ENCODE data around the gene SIVA1.

The SIVA1 gene

GRCh38 chr14:104717646-104718045, 35.3 kb upstream of the SIVA1 start:
- Histone ChIP-seq H3K4me3 (ENCODE audit: insufficient read depth, low read length, poor library complexity, severe bottlenecking) (no peak overlapping the region), H2AFZ (ENCODE audit: low read depth, low read length, severe bottlenecking) (no peak overlapping the region), H4K20me1 (ENCODE audit: low read depth, low read length) (no peaks in the 10 kb centered on the region), H3K4me2 (ENCODE audit: low read depth, low read length, poor library complexity, severe bottlenecking) (no peak overlapping the region), H3F3A (ENCODE audit: insufficient read depth) (no peaks in the 10 kb centered on the region), H3K9me2 (replicated peaks; ENCODE audit: insufficient read depth, low read length) (no peaks in the 10 kb centered on the region), H3K36me3 (ENCODE audit: low read length) (no peaks in the 10 kb centered on the region), H3K27ac (ENCODE audit: low read depth, low read length) (peak overlapping the region; percentile 26; the same call in 1 of the 2 replicates), H3K9me3 (ENCODE audit: insufficient read depth, low read length) (no peaks in the 10 kb centered on the region), H3K27me3 (ENCODE audit: low read length) (no peaks in the 10 kb centered on the region), H3K9ac (ENCODE audit: low read length) (no peak overlapping the region), H3K79me2 (ENCODE audit: insufficient read depth, low read length) (no peaks in the 10 kb centered on the region)
- TF ChIP-seq CTCF (IDR thresholded peaks at IDR 0.05; ENCODE audit: insufficient read depth, low read length, poor library complexity, severe bottlenecking) (no peak), EZH2phosphoT487 (conservative IDR thresholded peaks at IDR 0.05; ENCODE audit: low read length) (no peak)

GRCh38 chr14:104718147-104718546, 34.8 kb upstream of the SIVA1 start:
- peak overlapping the region; percentile 26; the same call in 1 of the 2 replicates for H3K27ac ChIP-seq (ENCODE audit: low read depth, low read length)
- no peaks in the 10 kb centered on the region for H3K9me2 ChIP-seq (replicated peaks; ENCODE audit: insufficient read depth, low read length)

GRCh38 chr14:104718871-104719270, 34.1 kb upstream of the SIVA1 start:
- Histone ChIP-seq H3K4me2 (ENCODE audit: low read depth, low read length, poor library complexity, severe bottlenecking) (no peak overlapping the region), H3K79me2 (ENCODE audit: insufficient read depth, low read length) (no peaks in the 10 kb centered on the region), H3K9me2 (replicated peaks; ENCODE audit: insufficient read depth, low read length) (no peaks in the 10 kb centered on the region), H2AFZ (ENCODE audit: low read depth, low read length, severe bottlenecking) (no peak overlapping the region), H3K36me3 (ENCODE audit: low read length) (no peaks in the 10 kb centered on the region), H3F3A (ENCODE audit: insufficient read depth) (no peaks in the 10 kb centered on the region), H3K27ac (ENCODE audit: low read depth, low read length) (no peak overlapping the region), H4K20me1 (ENCODE audit: low read depth, low read length) (no peaks in the 10 kb centered on the region), H3K9ac (ENCODE audit: low read length) (no peak overlapping the region), H3K27me3 (ENCODE audit: low read length) (no peaks in the 10 kb centered on the region), H3K4me3 (ENCODE audit: insufficient read depth, low read length, poor library complexity, severe bottlenecking) (no peak overlapping the region), H3K9me3 (ENCODE audit: insufficient read depth, low read length) (no peaks in the 10 kb centered on the region)
- TF ChIP-seq EZH2phosphoT487 (conservative IDR thresholded peaks at IDR 0.05; ENCODE audit: low read length), result no peak
- TF ChIP-seq CTCF (IDR thresholded peaks at IDR 0.05; ENCODE audit: insufficient read depth, low read length, poor library complexity, severe bottlenecking), result no peak

More at GRCh38 chr14:104718147-104718546, 34.8 kb upstream of the SIVA1 start:
- no peaks in the 10 kb centered on the region for H3K9me3 ChIP-seq (ENCODE audit: insufficient read depth, low read length)
- no peaks in the 10 kb centered on the region for H3K79me2 ChIP-seq (ENCODE audit: insufficient read depth, low read length)
- H2AFZ ChIP-seq (ENCODE audit: low read depth, low read length, severe bottlenecking), result no peak overlapping the region
- no peak overlapping the region for H3K4me2 ChIP-seq (ENCODE audit: low read depth, low read length, poor library complexity, severe bottlenecking)
- TF ChIP-seq CTCF (IDR thresholded peaks at IDR 0.05; ENCODE audit: insufficient read depth, low read length, poor library complexity, severe bottlenecking), result no peak
- no peak for TF ChIP-seq EZH2phosphoT487 (conservative IDR thresholded peaks at IDR 0.05; ENCODE audit: low read length)
- no peaks in the 10 kb centered on the region for H4K20me1 ChIP-seq (ENCODE audit: low read depth, low read length)
- no peak overlapping the region for H3K4me3 ChIP-seq (ENCODE audit: insufficient read depth, low read length, poor library complexity, severe bottlenecking)
- H3F3A ChIP-seq (ENCODE audit: insufficient read depth), result no peaks in the 10 kb centered on the region
- H3K36me3 ChIP-seq (ENCODE audit: low read length), result no peaks in the 10 kb centered on the region
- no peak overlapping the region for H3K9ac ChIP-seq (ENCODE audit: low read length)
- H3K27me3 ChIP-seq (ENCODE audit: low read length), result no peaks in the 10 kb centered on the region

Data from SU-DHL-6 (cell line).